ENCODE results near the gene PERCC1. TPM values are rescaled to one million over a fixed set of nuclear protein-coding genes. Genes with fewer than 3 reads are reported as not detected.
A peak's percentile ranks its signal among the peaks of the same experiment; 100 is the strongest.
"Not testable (repeated sequence)": the region's sequence is repeated elsewhere in the genome, so short reads cannot be mapped to it uniquely, and the experiment has no call there.

Gene PERCC1
- total and polyA plus RNA-seq, 2 donors from 2014 or later = not detected

DNA sequence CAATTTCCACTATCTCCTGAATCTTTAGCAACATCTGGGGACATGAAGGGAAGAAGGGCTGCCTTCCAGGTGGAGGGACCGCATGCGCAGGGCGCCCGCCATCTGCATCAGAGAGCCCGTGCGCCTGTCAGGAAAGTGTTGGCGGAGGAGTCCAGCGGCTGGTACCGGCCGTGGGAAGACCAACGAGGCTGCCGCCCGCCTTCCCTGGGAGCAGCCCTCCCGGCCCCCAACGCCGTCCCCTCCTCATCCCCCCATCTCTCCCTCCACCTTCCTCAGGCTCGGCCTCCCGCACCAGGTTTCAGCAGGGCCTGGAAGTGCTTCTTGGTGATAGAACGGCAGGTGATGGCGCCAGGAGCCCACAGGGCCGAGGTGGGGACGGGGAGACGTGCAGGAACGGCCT, 35.2 kb downstream of the PERCC1 start:
- peaks cover 0 to 3% (median 2%) of the 10 kb centered on the region in 3 donors for H3K36me3 ChIP-seq (ENCODE audit: control insufficient read depth in 2 of 3, insufficient read depth in 3 of 3, low read length in 3 of 3)
- H3K27ac ChIP-seq (ENCODE audit: low read depth in 2 of 2, low read length in 2 of 2) = no peak overlapping the region
- no peaks in the 10 kb centered on the region for H3K9me3 ChIP-seq (ENCODE audit: control insufficient read depth in 2 of 3, insufficient read depth in 1 of 3, low read length in 3 of 3)
- no peak overlapping the region for H3K9ac ChIP-seq (ENCODE audit: low read length in 3 of 3)
- H3K4me3 ChIP-seq (ENCODE audit: low read length in 3 of 3) = no peak overlapping the region
- intact Hi-C loops (cut with DNase I) = no loop called here
- H3K4me1 ChIP-seq (ENCODE audit: control insufficient read depth in 2 of 3, insufficient read depth in 2 of 3, low read depth in 1 of 3, low read length in 3 of 3) = peaks cover 0 to 8% (median 0%) of the 10 kb centered on the region in 3 donors
- FAIRE-seq (no peak), DNase-seq (no peak)
- no peaks in the 10 kb centered on the region for H3K27me3 ChIP-seq (ENCODE audit: control insufficient read depth, insufficient read depth, low read length)
- TF ChIP-seq, protein P1, sequence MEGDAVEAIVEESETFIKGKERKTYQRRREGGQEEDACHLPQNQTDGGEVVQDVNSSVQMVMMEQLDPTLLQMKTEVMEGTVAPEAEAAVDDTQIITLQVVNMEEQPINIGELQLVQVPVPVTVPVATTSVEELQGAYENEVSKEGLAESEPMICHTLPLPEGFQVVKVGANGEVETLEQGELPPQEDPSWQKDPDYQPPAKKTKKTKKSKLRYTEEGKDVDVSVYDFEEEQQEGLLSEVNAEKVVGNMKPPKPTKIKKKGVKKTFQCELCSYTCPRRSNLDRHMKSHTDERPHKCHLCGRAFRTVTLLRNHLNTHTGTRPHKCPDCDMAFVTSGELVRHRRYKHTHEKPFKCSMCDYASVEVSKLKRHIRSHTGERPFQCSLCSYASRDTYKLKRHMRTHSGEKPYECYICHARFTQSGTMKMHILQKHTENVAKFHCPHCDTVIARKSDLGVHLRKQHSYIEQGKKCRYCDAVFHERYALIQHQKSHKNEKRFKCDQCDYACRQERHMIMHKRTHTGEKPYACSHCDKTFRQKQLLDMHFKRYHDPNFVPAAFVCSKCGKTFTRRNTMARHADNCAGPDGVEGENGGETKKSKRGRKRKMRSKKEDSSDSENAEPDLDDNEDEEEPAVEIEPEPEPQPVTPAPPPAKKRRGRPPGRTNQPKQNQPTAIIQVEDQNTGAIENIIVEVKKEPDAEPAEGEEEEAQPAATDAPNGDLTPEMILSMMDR (IDR thresholded peaks at IDR 0.05; ENCODE audit: borderline replicate concordance, extremely low read depth, insufficient read depth) = no peak

DNA sequence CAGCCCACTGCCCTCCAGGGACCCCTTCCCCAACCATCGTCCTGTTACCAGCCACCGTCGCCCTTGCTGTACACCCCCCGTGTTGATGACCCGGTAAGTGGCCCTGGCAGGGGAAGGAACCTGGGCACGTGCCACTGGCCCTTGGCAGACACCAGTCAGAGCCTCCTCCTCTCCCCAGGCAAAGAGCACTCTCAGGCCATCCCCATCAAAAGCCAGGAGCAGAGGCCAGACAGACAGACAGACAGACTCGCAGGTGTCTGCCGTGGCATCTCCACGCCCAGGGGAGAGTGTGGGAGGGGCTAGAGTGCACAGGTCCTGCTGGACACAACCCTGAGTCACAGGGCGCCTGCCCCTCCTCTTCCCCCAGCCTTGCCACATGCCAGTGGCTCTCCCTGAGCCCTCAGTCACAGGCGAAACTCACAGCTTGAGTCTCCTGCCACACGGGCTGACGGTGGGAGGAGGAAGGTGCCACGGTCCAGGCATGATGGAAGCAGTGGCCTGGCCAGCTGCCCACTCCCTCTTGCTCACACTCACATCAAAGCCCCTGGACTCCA, 36.2 kb downstream of the PERCC1 start:
- DNase-seq = peak in 1 of 5 donors; percentile 82
- H3K27me3 ChIP-seq (ENCODE audit: control insufficient read depth, insufficient read depth, low read length) = no peaks in the 10 kb centered on the region
- no peak overlapping the region for H3K27ac ChIP-seq (ENCODE audit: low read depth in 2 of 2, low read length in 2 of 2)
- H3K9ac ChIP-seq (ENCODE audit: low read length in 3 of 3) = no peak overlapping the region
- H3K4me1 ChIP-seq (ENCODE audit: control insufficient read depth in 2 of 3, insufficient read depth in 2 of 3, low read depth in 1 of 3, low read length in 3 of 3) = peaks cover 0 to 16% (median 0%) of the 10 kb centered on the region in 3 donors
- intact Hi-C loops (cut with DNase I) = no loop called here
- H3K36me3 ChIP-seq (ENCODE audit: control insufficient read depth in 2 of 3, insufficient read depth in 3 of 3, low read length in 3 of 3) = peaks cover 0 to 3% (median 2%) of the 10 kb centered on the region in 3 donors
- H3K9me3 ChIP-seq (ENCODE audit: control insufficient read depth in 2 of 3, insufficient read depth in 1 of 3, low read length in 3 of 3) = no peaks in the 10 kb centered on the region
- H3K4me3 ChIP-seq (ENCODE audit: low read length in 3 of 3) = no peak overlapping the region
- FAIRE-seq = no peak
- TF ChIP-seq, protein P1 (IDR thresholded peaks at IDR 0.05; ENCODE audit: borderline replicate concordance, extremely low read depth, insufficient read depth) = no peak

DNA sequence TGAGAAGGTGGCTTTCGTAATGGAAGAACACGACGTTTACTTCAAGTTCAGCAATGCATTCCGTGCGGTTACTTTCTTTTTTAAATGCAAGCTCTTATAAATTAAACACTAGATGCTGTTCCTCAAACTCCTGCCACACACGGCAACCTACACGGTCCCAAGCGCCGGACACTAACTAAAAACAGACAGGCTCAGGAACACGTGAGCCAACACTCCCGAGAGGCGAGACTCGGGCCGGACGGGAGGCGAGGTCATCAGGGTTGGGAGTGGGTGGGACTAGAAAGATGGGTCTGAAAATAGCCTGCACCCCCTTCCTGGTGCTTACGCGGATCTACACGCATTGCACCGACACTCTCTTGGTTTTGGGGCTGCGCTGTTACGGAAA, 37.5 kb downstream of the PERCC1 start:
- Histone ChIP-seq H3K27ac (ENCODE audit: low read depth in 2 of 2, low read length in 2 of 2) (no peak overlapping the region), H3K9ac (ENCODE audit: low read length in 3 of 3) (no peak overlapping the region), H3K36me3 (ENCODE audit: control insufficient read depth in 2 of 3, insufficient read depth in 3 of 3, low read length in 3 of 3) (no peaks in the 10 kb centered on the region), H3K4me1 (ENCODE audit: control insufficient read depth in 2 of 3, insufficient read depth in 2 of 3, low read depth in 1 of 3, low read length in 3 of 3) (peaks cover 0 to 20% (median 0%) of the 10 kb centered on the region in 3 donors), H3K27me3 (ENCODE audit: control insufficient read depth, insufficient read depth, low read length) (no peaks in the 10 kb centered on the region), H3K4me3 (ENCODE audit: low read length in 3 of 3) (no peak overlapping the region), H3K9me3 (ENCODE audit: control insufficient read depth in 2 of 3, insufficient read depth in 1 of 3, low read length in 3 of 3) (no peaks in the 10 kb centered on the region)
- TF ChIP-seq, protein P1 (IDR thresholded peaks at IDR 0.05; ENCODE audit: borderline replicate concordance, extremely low read depth, insufficient read depth) = no peak
- FAIRE-seq = no peak
- no peak for DNase-seq
- intact Hi-C loops (cut with DNase I) = no loop called here

DNA sequence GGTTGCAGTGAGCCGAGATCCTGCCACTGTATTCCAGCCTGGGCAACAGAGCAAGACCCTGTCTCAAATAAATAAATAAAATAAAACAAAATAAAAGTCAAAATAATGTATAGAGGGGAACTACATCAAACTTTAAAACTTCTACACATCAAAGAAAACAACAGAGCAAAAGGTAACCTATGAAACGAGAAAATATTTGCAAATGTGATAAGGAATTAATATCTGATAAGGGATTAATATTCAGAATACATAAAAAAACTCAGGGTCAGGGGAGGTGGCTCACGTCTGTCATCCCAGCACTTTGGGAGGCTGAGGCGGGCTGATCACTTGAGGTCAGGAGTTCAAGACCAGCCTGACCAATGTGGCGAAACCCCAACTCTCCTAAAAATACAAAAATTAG, 38.3 kb downstream of the PERCC1 start:
- H3K27me3 ChIP-seq (ENCODE audit: control insufficient read depth, insufficient read depth, low read length); H3K4me3 ChIP-seq (ENCODE audit: low read length in 3 of 3); DNase-seq; H3K36me3 ChIP-seq (ENCODE audit: control insufficient read depth in 2 of 3, insufficient read depth in 3 of 3, low read length in 3 of 3); H3K27ac ChIP-seq (ENCODE audit: low read depth in 2 of 2, low read length in 2 of 2); H3K9ac ChIP-seq (ENCODE audit: low read length in 3 of 3); FAIRE-seq; H3K9me3 ChIP-seq (ENCODE audit: control insufficient read depth in 2 of 3, insufficient read depth in 1 of 3, low read length in 3 of 3); intact Hi-C loops (cut with DNase I): not testable (repeated sequence)
- H3K4me1 ChIP-seq (ENCODE audit: control insufficient read depth in 2 of 3, insufficient read depth in 2 of 3, low read depth in 1 of 3, low read length in 3 of 3) = peaks cover 0 to 23% (median 0%) of the 10 kb centered on the region in 3 donors

All from kidney (tissue), 14 donors.